ENCODE data around the gene TOR1A.

- TF ChIP-seq CTCF (IDR thresholded peaks at IDR 0.05) (no peak), POLR2A (IDR thresholded peaks at IDR 0.05) (no peak)
These were observed 27.9 kb upstream of the TOR1A start for GRCh38 chr9:129851821-129852220.
